Measurements from ENCODE around the gene UGCG.

UGCG gene

DNA sequence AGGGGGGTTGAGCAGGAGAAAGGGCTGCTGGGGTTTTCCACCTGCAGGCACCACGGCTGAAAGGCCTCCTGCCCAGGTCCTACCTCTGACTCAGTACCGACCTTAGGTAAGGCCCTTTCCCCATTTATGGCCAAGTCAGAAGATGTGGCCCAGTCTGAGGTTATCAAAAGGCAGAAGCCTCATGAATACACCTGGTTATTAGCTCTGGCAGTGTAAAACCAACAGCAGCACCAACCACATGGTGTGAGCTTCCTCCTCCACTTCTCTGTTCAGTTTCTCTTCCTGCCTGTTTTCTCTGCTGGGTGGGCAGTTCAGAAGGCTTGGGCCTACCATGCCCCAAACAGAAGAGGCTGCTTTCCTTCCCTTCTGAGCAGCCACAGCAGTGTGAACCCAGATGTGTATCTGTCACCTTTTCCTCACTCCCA, 86.9 kb downstream of the UGCG start:
- no peak for DNase-seq (ENCODE audit: low read depth, low spot score)

GRCh38 chr9:111984086-111984802, 87.6 kb downstream of the UGCG start:
- no peak for DNase-seq (ENCODE audit: low read depth, low spot score)

All from activated CD4-positive, CD25-positive, alpha-beta regulatory T cell treated with anti-CD3 and anti-CD28 coated beads, Interleukin-2, amount 50 U/mL, for 16 hours (primary cell).